K562 (cell line): Measurements from ENCODE around the gene PLD1. TPM values are rescaled to one million over a fixed set of nuclear protein-coding genes. Genes with fewer than 3 reads are reported as not detected.

ENCODE experiments used
- ATAC-seq: fragments of 200-7000 bp; cut with Tn5 transposase; 3 replicates; pipeline ENCODE4 v1.9.1; 2020; ENCODE audit warnings: moderate library complexity
- BruUV-seq: library from RNA; stranded (reverse); fragments of 400-500 nt; replicated peaks from 2 replicates; lab custom pipeline; 2021; lab: Mats Ljungman, UMichigan
- CTCF ChIA-PET: fragments of 300-600 bp; formaldehyde crosslinking; extraction: SDS; loops from one replicate; lab custom pipeline; 2021; ENCODE audit warnings: low intra/inter-chr PET ratio; lab: Yijun Ruan, JAX
- POLR2A ChIA-PET: fragments of 300-600, 350-650 bp; sonication (Branson Sonifier 250); formaldehyde crosslinking; extraction: SDS; loops from one replicate; lab custom pipeline; 2021; ENCODE audit warnings: antibody characterized with exemption, inconsistent platforms; lab: Yijun Ruan, JAX
- DNase-seq, 4 experiments: peaks; one replicate each; pipeline versions ENCODE4 v3.0.0 to v3.0.0-alpha.2; 2011 to 2018; ENCODE audit warnings: low spot score in 3 of 4, mixed read lengths in 3 of 4; ENCODE audit errors: extremely low read depth in 1 of 4
- FAIRE-seq: peaks from 2 replicates; lab custom pipeline; 2011; peaks lifted over from hg19 to GRCh38; lab: Jason Lieb, UNC
- H2AFZ ChIP-seq: 2 replicates; pipeline ENCODE4 v1.6.0; 2011; ENCODE audit warnings: low read depth, low read length, control low read depth, inconsistent platforms
- H3K27ac ChIP-seq: fragments of 200-600 bp; 3 replicates; pipeline ENCODE4 v1.8.0; 2011; ENCODE audit warnings: low read depth, mild to moderate bottlenecking, control low read depth, inconsistent platforms, low read length, moderate library complexity, mixed read lengths; ENCODE audit errors: extremely low read depth
- H3K27me3 ChIP-seq, 2 experiments: fragments of 300-600 bp in 1 of 2; 2 replicates in 1 of 2; 3 replicates in 1 of 2; pipeline versions ENCODE4 v1.6.0 to v1.8.0; 2011; ENCODE audit warnings: inconsistent platforms in 2 of 2, low read length in 2 of 2, mild to moderate bottlenecking in 1 of 2, mixed read lengths in 1 of 2, moderate library complexity in 1 of 2; ENCODE audit not compliant: control insufficient read depth in 2 of 2, insufficient read depth in 2 of 2
- H3K36me3 ChIP-seq: fragments of 300-600 bp; 3 replicates; pipeline ENCODE4 v1.8.0; 2011; ENCODE audit warnings: mild to moderate bottlenecking, low read length, inconsistent platforms; ENCODE audit not compliant: control insufficient read depth, insufficient read depth
- H3K4me1 ChIP-seq, 2 experiments: fragments of 200-600 bp in 1 of 2; replicated peaks in 1 of 2; 2 replicates in 1 of 2; 3 replicates in 1 of 2; pipeline versions ENCODE4 v1.5.1 to v1.8.0; 2011; ENCODE audit warnings: inconsistent platforms in 2 of 2, low read length in 2 of 2, mild to moderate bottlenecking in 1 of 2, mixed read lengths in 1 of 2, moderate library complexity in 1 of 2; ENCODE audit not compliant: control insufficient read depth in 2 of 2, insufficient read depth in 2 of 2
- H3K4me2 ChIP-seq: 2 replicates; pipeline ENCODE4 v1.6.1; 2011; ENCODE audit warnings: low read length, control low read depth, inconsistent platforms, mixed read lengths; ENCODE audit not compliant: insufficient read depth
- H3K4me3 ChIP-seq: fragments of 200-600 bp; sonication (generic), shearing (Covaris generic); 2 replicates; pipeline ENCODE4 v1.5.1; 2016; ENCODE audit warnings: control low read depth, inconsistent platforms
- H3K79me2 ChIP-seq: fragments of 200-600 bp; 3 replicates; pipeline ENCODE4 v1.8.0; 2011; ENCODE audit warnings: low read length, inconsistent platforms; ENCODE audit not compliant: control insufficient read depth, insufficient read depth
- H3K9ac ChIP-seq, 2 experiments: 2 replicates each; pipeline versions ENCODE4 v1.6.0 to v1.6.1; 2011; ENCODE audit warnings: low read depth in 2 of 2, low read length in 2 of 2, control low read depth in 1 of 2, inconsistent platforms in 1 of 2, mild to moderate bottlenecking in 1 of 2, mixed read lengths in 1 of 2; ENCODE audit not compliant: insufficient read depth in 1 of 2
- H3K9me1 ChIP-seq: one replicate; pipeline ENCODE4 v1.6.0; 2011; ENCODE audit warnings: inconsistent platforms, mild to moderate bottlenecking, low read length, moderate library complexity; ENCODE audit not compliant: control insufficient read depth, insufficient read depth
- H3K9me3 ChIP-seq: replicated peaks from 2 replicates; pipeline ENCODE4 v1.5.1; 2011; ENCODE audit warnings: low read depth, low read length, inconsistent platforms; ENCODE audit not compliant: control insufficient read depth, insufficient read depth
- H4K20me1 ChIP-seq: replicated peaks from 2 replicates; pipeline ENCODE4 v1.6.1; 2011; ENCODE audit warnings: low read length, inconsistent platforms, mixed read lengths; ENCODE audit not compliant: control insufficient read depth, insufficient read depth
- AFF4 ChIP-seq: sonication (generic); formaldehyde crosslinking; IDR thresholded peaks from 2 replicates; pipeline ENCODE4 v1.8.0; 2023; ENCODE audit warnings: mild to moderate bottlenecking, missing genetic modification reagents
- ARHGAP35 ChIP-seq: fragments of 450-650 bp; IDR thresholded peaks from 2 replicates; pipeline ENCODE4 v1.6.1; 2018; ENCODE audit not compliant: partially characterized antibody
- CTCF ChIP-seq, 3 experiments: IDR thresholded peaks in 2 of 3; conservative IDR thresholded peaks in 1 of 3; 2 replicates each; pipeline ENCODE4 v1.5.1; 2011 to 2012; ENCODE audit warnings: low read length in 3 of 3, mild to moderate bottlenecking in 3 of 3, control low read depth in 2 of 3, improper control_type of control experiment in 1 of 3, inconsistent platforms in 1 of 3, low read depth in 1 of 3, mixed read lengths in 1 of 3, moderate library complexity in 1 of 3; ENCODE audit not compliant: insufficient read depth in 2 of 3
- HNRNPH1 ChIP-seq: fragments of 200-400 bp; formaldehyde crosslinking; optimal IDR thresholded peaks from 2 replicates; pipeline ENCODE3; 2017; ENCODE audit warnings: low read depth, mild to moderate bottlenecking, low read length, moderate library complexity
- KAT8 ChIP-seq: fragments of 450-650 bp; IDR thresholded peaks from 2 replicates; pipeline ENCODE4 v1.6.1; 2016; ENCODE audit warnings: low read depth, mild to moderate bottlenecking
- PKNOX1 ChIP-seq: fragments of 450-650 bp; IDR thresholded peaks from 2 replicates; pipeline ENCODE4 v1.6.1; 2016
- PRDM10 ChIP-seq: fragments of 450-650 bp; IDR thresholded peaks from 2 replicates; pipeline ENCODE4 v1.6.1; 2018; ENCODE audit not compliant: partially characterized antibody
- WGBS: fragments of 100-300 bp; shearing (Covaris generic); methylation state at CpG from one replicate; pipeline ENCODE4 v1.1.6; 2016; ENCODE audit warnings: low coverage, mixed read lengths; ENCODE audit not compliant: insufficient coverage; ENCODE audit errors: missing lambda C conversion rate; 5-methylcytosine and 5-hydroxymethylcytosine counted together
- in situ Hi-C: fragments of 300-500 bp; cut with MboI; formaldehyde crosslinking; loops from 4 replicates; pipeline ENCODE4 v1.15.0; 2018; ENCODE audit warnings: inconsistent platforms, mixed read lengths
- intact Hi-C: fragments of 100-400 bp; cut with micrococcal nuclease; formaldehyde crosslinking; loops from 2 replicates; pipeline ENCODE4 v1.14.2; 2022
- polyA plus RNA-seq, 8 experiments: library from polyadenylated mRNA; depleted of rRNA in 4 of 8; stranded (reverse) in 5 of 8; unstranded in 3 of 8; fragments of >200 nt; fragmentation: Nextera tagmentation in 2 of 8; fragmentation: Illumina TruSeq in 1 of 8; extraction: Ambion mirVana in 2 of 8; extraction: Trizol in 1 of 8; gene quantifications; 2 replicates each; pipeline versions ENCODE4 v1.2.1 to v1.2.3, GENCODE V29; 2011 to 2014; ENCODE audit warnings: inconsistent platforms in 1 of 8, missing spikeins in 1 of 8
- total RNA-seq, 7 experiments: library from RNA; depleted of rRNA in 6 of 7; stranded (reverse); fragments of >200 nt in 6 of 7; fragmentation: Illumina TruSeq in 2 of 7; extraction: Trizol in 2 of 7; gene quantifications; 2 replicates each; pipeline versions ENCODE4 v1.2.1 to v1.2.3, GENCODE V29; 2011 to 2021; ENCODE audit warnings: low replicate concordance in 1 of 7

PLD1 gene
- total and polyA plus RNA-seq, 9 of the 15 experiments (the other 6 are each of a cell fraction or from before 2014, with no cell fraction given) = 8.4 to 26.1 (median 18.6) TPM

- no peak for TF ChIP-seq AFF4 (CRISPR knock-in tag)
- TF ChIP-seq CTCF (IDR thresholded peaks at IDR 0.05 in 2 of 3, conservative IDR thresholded peaks at IDR 0.05 in 1 of 3; ENCODE audit: insufficient read depth in 2 of 3, low read depth in 1 of 3, low read length in 3 of 3) = no peak
These were observed 11.6 kb upstream of the PLD1 start (continued) for GRCh38 chr3:171821778-171822358.

GRCh38 chr3:171821044-171821443 is 10.8 kb upstream of the PLD1 start:
- FAIRE-seq = no peak
- intact Hi-C loops (no loop called here), in situ Hi-C loops (no loop called here)
- peak overlapping the region; percentile 34; the same call in 1 of the 2 replicates for H2AFZ ChIP-seq
- H3K9ac ChIP-seq = no peak overlapping the region
- no peak for DNase-seq
- ChIA-PET CTCF (no interaction called here), POLR2A (no interaction called here)
- H3K79me2 ChIP-seq = no peaks in the 10 kb centered on the region
- no peaks in the 10 kb centered on the region for H3K9me1 ChIP-seq
- H3K27ac ChIP-seq = no peak overlapping the region
- 59% methylated on average over 3 of the region's 3 CpGs for WGBS
- H3K4me1 ChIP-seq = peaks cover 0 to 6% of the 10 kb centered on the region in 2 experiments; a peak in 2 of 5 replicates
- H3K36me3 ChIP-seq = no peaks in the 10 kb centered on the region
- no peaks in the 10 kb centered on the region for H4K20me1 ChIP-seq
- H3K4me3 ChIP-seq = no peak overlapping the region
- no TSS peak for BruUV-seq
- ATAC-seq = no peak
- H3K27me3 ChIP-seq = no peaks in the 10 kb centered on the region
- no peaks in the 10 kb centered on the region for H3K9me3 ChIP-seq
- no peak overlapping the region for H3K4me2 ChIP-seq
- TF ChIP-seq KAT8 (no peak), PRDM10 (no peak), ARHGAP35 (no peak), PKNOX1 (no peak), HNRNPH1 (no peak)
